ENCODE data around the gene BORCS5.

DNA sequence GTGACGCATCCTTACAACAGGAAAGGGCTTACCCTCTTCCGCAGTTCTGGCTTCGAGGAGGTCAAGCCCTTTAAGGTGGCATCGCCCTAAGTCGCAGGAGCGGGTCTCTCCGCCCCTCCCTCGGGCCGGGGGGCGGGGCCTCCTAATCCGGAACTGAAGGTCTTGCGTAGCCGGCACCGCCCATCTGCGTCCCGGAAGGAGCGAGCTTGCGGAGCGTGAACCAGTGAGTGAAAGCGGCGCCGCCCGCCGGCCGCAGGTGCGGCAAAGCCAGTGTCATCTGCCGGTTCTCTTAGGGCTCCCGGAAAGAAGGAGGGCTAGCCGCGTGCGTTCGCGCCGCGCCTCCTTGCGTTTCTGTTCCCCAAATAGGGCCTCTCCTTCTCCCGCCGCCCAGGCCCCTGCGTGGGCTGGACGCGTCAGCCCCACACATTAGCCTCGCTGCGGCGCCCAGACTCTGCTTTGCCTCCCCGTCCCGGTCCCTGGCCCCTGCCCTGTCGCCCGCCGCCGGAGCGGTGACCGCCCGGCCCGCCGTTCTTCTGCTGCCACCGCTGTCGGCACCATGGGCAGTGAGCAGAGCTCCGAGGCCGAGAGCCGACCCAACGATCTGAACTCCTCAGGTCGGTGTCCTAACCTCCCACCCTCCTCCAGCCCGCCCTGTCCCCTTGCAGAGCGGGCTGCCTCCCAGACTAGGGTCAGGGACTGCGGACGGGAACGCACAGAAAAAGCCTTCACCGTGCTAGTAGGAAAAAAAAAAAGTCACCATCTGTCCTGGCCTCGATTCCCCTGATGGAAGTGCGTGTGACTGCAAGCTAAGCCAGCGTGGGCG, at the start of gene BORCS5:
- no peak for TF ChIP-seq ZNF274 (IDR thresholded peaks at IDR 0.05; ENCODE audit: low read depth, low read length)
- no peak for TF ChIP-seq YY1 (IDR thresholded peaks at IDR 0.05; ENCODE audit: insufficient read depth, insufficient read length)

All from NT2/D1 (cell line).